NCI-H2196 treated with DMSO at 0.1 percent for 48 hours (cell line): ENCODE measurements around the gene LRRC55.
"Not testable (repeated sequence)": the region's sequence is repeated elsewhere in the genome, so short reads cannot be mapped to it uniquely, and the experiment has no call there.

Experiments used
- DNase-seq: peaks from one replicate; lab custom pipeline; 2025; ENCODE audit not compliant: unreplicated experiment; lab: John Stamatoyannopoulos, UW

The LRRC55 gene

DNA sequence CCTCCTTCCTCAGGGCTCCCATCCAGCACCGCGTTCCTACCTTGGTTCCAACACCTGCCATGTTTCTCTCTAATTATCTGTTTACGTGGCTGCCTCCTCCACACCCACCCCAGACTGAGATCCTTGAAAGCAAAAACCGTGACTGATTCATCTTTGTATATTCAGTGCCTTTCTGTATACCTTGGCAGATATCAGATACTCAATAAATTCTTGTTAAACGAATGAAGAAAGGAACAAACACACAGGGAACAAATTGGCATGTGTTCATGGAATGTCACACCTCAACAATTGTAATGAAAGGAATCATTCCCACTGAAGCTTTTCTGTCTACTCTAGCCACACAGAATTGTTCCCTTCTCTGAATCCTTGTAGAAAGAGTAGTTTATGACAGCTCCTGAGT, 20.4 kb upstream of the LRRC55 start:
- DNase-seq = no peak

DNA sequence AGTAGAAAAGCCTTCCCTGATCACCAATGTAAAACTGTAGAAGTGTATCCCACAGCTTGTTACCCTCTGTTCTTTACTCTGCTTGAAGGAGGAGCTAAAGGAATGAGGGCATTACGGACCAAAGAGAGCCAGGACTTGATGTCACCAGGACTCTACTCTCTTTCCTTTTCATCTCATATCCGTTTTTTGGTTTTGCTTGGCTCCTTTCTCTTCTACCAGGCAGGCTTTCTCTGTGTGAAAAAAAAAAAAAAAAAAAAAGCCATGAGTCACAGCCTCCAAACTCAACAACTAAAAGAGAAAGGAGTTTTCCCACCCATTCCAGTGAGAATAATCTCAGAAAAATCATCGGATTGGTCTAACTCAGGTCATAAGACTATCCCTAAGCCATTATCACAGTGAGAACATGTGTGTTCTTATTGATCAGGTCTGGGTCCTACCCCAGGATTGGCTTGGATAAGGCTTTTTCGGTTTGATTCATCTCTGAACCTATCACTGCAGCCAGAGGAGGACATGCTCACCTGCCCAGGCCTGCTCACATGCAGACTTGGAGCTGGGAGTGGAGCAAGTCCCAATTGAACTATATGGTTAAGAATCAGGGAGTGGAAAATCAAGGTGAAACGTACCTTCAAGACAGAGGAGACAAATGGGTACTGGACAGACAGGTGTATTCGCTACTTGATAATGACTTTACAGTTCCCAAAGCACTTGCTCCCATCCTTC, 19.4 kb upstream of the LRRC55 start:
- no peak for DNase-seq

DNA sequence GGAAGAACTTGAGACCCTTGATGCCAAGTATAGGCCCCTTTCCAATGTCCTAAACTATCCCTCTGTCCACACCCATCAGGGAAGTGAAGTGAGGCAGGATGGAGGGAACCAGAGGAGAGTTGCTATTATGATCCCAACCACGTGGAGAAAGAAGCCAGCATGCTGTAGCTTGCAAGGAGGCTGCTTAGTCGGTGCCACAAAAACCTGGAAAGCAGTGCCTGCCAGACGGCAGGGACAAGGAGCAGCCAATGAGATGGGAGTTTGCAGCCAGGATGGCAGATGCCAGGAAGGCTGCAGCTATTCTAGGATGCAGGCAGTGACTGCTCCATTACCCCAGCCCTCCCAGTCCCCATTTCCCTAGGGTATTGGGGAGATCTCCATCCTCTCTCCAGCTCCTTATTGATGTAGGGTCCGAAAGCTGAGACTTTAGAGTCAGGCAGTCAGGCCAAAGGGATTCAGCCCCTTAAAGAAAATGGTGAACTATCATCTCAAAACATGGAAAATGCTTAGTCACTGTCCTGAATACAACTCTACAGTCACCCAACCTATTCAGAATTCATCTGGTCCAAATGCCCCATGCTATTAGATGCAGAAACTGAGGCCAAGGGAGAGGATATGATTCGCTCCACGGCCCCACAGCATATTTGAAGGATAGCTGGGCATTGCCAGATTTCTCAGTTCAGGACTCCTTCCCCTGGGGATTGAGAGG, 18.4 kb upstream of the LRRC55 start:
- no peak for DNase-seq

DNA sequence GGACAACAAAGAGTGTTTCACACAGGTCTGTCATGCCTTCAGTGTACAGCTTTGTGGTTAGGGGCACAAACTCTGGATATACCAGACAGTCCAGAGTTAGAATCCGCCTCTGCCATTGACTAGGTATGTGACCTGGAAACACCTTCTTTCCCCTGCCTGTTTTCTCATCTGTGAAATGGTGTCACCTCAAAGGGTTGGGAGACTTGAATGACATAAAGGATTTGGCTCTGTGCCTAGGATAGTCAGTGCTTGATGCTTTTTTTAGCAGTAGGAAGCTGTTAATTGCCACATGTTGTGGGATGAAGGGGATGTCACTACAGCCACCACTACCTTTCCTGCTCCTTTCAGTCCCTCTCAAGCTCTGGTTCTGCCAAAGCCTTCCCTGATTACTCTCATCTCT, 17.4 kb upstream of the LRRC55 start:
- DNase-seq = no peak

DNA sequence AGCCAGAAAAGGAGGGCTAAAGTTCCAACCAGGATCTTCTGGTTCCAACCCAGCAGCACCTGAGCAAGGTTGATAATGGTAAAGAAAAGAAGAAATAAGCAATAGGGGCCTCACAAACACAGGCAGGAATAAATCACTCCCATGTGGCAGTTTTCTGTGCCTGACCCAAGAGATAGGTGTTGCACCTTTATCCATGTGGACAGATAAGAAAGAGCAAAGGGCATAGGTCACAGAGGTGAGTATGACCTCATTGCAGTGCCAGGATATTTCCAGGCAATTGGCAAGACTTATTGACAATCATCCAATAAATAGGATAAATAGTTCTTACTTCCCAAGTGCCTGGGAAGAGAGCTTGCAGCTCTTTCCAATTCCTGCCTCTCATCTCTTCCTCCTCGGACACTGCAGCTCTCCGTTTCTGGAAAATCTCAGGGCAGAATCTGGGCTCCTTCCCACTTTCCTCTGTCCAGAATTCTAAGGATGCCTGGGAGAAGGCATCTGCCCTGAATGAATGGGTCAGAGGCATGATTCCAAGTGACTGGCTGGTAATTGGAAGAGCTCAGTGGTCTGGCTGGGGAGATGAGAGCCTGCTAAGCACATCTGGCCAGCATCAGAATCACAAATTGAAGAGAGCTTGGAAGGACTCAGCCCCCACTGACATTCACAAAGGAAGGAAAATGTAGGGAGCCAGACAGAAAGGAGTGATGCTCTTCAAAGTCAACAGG, 14.5 kb upstream of the LRRC55 start:
- DNase-seq = no peak

DNA sequence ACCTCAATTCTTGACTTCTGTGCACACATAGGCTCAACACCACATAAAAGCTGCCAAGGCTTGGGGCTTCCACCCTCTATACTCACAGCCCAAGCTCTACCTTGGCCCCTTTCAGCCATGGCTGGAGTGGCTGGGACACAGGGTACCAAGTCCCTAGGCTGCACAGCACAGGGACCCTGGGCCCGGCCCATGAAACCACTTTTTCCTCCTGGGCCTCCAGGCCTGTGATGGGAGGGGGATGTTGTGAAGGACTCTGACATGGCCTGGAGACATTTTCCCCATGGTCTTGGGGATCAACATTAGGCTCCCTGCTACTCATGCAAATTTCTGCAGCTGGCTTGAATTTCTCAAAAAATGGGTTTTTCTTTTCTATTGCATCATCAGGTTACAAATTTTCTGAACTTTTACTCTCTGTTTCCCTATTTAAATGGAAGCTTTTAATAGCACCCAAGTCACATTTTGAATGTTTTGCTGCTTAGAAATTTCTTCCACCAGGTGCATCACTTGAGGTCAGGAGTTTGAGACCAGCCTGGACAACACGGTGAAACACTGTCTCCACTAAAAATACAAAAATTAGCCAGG, 11.9 kb upstream of the LRRC55 start:
- DNase-seq = not testable (repeated sequence)

DNA sequence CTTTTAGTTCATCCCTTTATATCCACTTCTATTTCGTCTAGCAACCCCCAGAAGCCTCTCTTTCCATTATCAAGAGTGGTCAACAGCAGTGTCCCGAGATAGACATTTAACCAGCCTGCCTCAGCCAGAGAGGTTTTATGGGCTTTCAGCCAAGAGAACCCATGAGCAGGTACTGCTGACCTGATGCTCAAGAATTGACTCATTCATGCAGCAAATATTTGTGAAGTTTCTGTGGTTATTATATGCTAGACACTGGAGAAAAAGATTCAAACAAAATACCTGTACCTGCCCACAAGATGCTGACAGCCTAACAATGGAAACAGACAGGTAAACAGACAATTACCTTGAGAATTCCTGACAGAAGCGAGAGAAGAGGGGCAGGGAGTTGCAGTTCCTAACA, 9.7 kb upstream of the LRRC55 start:
- no peak for DNase-seq

DNA sequence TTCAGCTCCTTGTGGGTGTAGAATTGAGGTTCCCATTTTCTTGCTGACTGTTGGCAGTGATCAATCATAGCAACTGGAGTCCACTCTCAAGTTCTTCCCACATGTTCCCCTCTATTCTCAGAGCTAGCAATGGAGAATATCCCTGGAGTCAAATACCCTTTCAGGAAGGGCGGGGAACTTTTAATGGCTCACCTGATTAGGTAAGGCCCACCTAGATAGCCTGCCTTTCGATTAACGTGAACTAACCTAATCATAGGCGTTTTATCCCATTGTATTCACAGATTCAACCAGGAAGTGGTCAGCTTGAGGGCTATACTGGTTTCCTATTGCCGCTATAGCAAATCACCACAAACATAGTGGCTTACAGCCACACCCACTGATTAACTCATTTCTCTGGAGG, 7.1 kb upstream of the LRRC55 start:
- no peak for DNase-seq

DNA sequence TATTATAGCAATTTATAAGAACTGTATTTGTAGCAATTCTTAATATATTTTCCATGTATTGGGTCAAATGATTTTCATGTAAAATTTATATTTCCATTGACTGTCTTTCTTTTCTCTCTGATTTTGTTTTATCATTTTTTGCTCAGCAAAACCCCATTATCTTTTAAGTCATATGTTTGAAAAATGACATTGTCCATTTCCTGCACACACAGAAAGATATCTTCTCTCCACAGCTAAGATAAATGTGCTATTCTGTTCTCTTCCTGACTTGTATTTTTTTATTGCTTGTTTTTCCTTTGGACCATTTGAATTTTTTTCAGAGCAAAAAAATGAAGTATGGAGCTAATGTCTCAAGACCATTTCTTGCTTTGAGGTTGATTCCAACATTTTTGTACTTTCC, 6.3 kb upstream of the LRRC55 start:
- DNase-seq = no peak

DNA sequence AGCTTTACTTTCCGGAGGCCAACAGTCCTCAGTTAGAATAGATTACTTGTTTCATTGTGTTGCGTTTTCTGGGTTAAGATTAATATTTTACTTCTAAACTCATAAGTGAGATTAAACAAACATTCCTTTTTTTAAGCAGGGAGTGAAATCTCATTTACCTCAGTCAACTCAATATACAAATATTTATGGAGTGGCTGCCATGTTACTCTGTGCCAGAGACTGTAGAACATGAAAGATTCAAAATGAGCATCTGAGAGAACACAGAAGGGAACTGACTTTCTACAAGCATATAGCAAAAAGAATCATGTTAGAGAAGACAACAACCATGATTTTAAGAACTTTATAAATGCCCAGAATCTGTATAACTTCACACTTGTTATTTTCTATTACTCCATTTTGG, 3.4 kb upstream of the LRRC55 start:
- no peak for DNase-seq

DNA sequence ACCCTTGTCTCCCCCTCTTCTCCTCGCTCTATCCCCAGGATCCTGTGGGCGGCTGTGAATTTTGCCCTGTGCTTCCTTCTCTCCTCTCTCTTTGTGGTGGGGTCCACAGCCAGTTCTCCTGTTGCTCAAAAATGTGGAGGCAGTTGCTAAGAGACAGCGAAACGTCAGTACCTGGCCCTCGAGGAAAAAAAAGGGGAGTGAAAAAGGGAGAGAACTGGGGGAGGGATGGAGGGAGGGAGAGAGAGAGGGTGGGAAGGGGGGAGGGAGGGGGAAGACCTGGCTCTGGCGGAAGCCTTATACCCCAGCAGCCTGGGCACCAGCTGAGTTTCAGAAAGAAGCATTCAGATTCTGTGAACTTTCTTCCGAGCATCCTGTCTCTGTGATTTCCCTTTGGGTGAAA, 2.1 kb upstream of the LRRC55 start:
- no peak for DNase-seq

DNA sequence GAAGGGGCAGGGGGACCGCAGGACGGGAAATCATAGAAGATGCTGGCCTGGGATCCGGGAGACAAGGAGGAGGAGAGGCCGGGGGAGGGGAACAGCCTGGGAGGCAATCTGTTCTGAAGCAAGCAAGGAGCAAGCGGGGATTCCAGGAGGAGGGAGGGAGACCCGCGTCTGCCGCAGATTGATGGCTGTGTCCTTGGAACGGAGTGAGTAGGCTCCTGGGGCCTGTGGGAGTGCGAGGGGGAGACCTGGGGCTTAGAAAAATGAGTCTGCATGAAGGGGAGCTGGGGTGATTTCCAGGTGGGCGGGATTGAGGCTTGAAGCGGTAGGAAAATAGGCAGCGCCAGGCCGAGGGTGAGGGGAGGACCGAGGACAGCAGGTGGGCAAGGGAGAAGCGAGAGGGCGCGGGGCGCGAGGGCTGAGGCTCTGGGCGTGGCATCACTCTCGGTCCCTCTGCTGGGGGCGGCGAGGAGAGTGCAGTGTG, 1.6 kb upstream of the LRRC55 start:
- DNase-seq = no peak

DNA sequence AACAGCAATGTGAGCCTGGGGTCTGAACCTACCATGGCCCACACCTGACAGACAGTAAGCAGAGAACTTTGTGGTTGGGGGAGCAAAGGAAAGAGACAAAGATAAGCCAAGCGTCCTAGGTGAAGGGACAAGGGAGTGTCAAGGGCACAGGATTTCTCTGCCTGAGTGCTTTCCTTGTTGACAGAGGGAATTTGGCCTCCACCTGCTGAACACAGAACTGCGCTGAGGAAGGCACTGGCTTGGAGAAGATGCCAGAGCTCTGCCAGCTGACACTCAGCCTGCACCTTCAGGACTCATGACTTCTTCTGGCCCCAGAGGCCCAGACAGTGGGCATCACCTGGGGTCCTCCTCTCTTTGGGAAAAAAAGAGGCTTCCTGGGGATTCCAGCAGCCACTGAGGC, 789 bp upstream of the LRRC55 start:
- DNase-seq = no peak

DNA sequence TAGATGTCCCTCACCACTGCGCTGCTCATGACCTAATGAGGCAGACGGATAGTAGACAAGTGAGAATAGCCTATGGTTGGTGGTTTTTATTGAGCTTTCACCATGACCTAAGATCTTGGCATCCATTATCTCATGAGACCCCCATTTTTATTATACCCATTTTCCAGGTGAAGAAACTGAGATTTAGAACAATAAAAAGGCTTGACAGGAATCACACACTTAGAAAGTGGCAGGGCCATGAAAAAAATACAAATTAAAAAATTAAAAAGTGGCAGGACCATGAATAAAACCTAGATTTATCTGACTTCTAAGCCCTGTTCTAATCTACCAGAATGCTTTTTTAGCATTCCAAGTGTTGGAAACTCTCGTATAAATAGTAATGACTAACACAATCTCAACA, 1.1 kb downstream of the LRRC55 start:
- no peak for DNase-seq

DNA sequence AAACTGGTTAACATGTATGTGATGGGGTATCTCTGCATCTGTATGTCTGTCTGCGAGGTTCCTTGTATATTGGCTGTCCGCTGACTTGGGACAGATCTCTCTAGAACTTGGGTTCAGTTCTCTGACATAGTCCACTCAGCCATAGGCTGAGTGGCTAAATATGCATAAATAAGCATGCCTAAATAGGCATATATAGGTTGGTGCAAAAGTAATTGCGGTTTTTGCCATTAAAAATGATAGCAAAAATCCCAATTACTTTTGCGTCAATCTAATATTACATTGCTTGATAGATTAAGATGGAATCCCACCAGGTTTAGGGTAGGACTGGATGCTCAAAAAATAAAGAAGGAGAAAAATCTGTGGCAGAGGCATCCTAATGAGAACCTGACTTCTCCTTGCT, 8.8 kb downstream of the LRRC55 start:
- no peak for DNase-seq

DNA sequence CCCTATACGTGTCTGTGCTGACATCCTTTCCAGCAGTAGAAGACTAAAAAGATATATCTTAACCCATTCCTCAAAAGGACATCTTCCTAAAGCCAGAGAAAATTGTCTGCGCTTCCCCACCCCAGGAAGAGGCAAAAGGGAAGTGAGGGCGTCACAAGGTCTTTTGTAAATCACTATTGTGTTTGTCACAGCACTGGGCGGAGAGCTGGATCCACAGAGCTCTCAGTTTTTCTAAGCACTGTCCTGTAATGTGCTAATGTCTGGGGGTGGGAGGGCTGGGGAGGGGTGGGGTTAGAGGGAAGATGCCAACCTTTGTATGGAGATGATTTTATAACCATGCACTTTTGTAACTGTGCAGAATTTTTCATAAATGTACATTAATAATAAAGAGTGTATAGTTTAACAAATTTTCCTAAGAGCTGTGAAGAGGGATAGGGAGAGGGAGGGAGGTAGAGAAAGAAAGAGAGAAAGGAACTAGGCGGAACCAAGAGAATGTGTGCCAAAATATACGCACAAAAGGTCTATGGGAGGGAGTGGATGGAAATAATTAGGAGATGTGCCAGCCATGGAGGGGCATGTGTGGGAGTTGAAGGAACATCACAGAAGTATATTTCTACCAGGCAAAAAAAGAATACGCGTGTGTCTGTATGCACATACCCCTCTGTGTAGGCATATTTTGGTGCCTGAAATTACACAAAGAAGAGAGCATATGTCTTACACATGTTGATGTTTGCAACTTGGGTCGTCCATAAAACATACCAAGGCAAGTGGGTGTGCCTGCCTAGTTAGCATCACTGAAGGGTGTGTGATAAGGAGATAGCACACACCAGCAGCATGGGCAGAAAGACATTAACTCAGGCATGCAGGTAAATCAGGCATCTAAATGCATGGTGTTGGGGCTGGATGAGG, 9.8 kb downstream of the LRRC55 start:
- no peak for DNase-seq

DNA sequence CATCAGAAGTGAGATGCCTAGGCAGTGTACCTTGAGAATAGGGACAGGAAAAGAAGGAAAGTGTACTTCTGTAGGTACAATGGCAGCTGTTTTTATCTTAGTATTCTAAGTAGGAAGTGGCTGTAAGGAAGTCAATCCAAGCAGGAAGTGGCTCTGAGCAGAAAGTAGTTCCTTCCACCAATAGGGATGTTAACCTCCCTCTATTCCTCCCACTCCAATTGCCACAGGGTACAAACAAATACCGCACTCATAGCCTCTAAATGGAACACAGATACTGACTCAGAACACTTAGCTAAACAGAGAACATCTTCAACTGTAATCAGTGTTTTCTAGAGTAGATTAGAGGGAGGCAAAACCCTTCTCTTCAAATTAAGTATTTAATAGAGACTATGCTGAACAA, 10.6 kb downstream of the LRRC55 start:
- DNase-seq = no peak

DNA sequence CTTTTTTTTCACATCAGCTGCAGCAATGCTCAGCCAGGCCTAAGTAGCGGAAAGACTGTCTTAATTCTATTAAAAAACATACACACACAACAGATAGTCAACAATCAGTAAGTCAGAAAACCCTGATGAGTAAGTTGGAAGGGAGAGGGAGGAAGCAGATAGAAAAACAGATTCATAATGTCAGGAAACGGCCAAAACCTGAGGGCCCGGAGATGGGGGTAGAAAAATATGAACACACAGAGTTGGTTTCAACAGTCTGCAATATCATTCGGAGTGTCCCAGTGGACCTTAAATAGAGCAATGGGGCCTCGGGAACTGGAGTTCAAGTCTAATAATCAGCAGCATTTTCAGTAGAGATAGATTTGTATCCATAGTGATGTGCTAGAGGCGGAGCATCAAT, 14.8 kb downstream of the LRRC55 start:
- DNase-seq = no peak

DNA sequence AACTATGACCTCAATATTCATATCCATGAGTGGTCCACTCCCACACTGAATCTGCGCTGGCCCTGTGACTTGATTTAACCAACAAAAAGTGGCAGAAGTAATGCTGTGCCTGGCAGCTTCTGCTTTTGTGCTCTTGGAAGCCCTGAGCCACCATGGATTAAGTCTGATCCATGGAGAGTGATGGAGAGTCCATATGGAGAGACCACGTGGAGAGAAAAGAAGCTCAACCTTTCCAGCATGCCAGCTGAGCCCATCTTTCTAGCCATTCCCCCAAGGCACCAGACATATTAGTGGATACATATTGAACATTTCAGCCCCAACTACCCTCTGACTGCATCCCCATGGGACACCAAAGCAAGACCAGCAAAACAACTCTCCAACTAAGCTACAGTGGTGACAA, 16.0 kb downstream of the LRRC55 start:
- DNase-seq = no peak

DNA sequence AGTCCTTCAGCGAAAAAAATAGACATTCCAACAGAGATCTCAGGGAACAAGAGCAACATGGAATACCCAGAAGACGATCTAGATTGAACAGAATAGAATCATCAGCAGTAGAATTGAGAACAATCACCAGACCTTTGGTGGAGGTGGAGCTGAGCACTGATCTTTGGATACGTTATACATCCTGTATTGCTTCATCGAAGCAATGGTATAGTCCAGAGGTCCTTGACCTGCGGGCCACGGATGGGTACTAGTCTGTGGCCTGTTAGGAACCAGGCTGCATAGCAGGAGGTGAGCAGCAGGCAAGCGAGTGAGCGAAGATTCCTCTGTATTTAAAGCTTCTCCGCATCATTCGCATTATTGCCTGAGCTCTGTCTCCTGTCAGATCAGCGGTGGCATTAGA, 17.6 kb downstream of the LRRC55 start:
- no peak for DNase-seq

DNA sequence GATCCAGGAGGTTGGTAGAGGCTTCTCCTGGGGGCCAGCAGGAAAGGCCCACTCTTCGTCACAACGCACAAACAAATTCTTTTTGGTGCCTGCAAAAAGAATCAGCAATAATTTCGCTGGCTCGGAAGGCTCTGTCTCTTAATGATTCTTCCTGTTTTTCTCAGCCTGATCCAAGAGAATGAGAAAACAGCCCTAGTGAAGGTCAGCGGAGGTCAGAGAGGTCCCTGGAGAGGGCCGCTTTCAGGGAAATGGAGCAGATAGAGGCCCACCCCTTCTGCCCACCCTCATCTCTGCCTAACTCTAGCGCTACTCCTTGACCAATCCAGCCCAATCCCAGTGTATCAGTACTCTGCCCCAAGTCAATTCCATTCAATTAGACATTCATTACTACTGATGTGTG, 19.2 kb downstream of the LRRC55 start:
- DNase-seq = no peak
